Central memory CD8-positive, alpha-beta T cell (primary cell): ENCODE measurements around the gene POU6F2.

ENCODE experiments used
- ATAC-seq: fragments of 150-1000 bp; cut with Tn5 transposase; replicated peaks from 2 replicates; pipeline ENCODE4 v1.10.0; 2022; ENCODE audit warnings: mild to moderate bottlenecking, moderate FRiP score, moderate number of reproducible peaks; ENCODE audit not compliant: poor library complexity, severe bottlenecking; ENCODE audit errors: extremely low read depth
- DNase-seq, 2 donors: peaks; one replicate each; pipeline ENCODE4 v3.0.0; 2021; ENCODE audit warnings: low spot score in 2 of 2
- H3K27ac Mint-ChIP-seq: one replicate; pipeline ENCODE4 v1.8.0; 2022; ENCODE audit warnings: low read depth, mild to moderate bottlenecking, moderate library complexity, mixed read lengths
- H3K27me3 Mint-ChIP-seq: one replicate; pipeline ENCODE4 v1.8.0; 2022; ENCODE audit warnings: mixed read lengths
- H3K36me3 Mint-ChIP-seq: one replicate; pipeline ENCODE4 v1.8.0; 2022; ENCODE audit warnings: mild to moderate bottlenecking, moderate library complexity, mixed read lengths; ENCODE audit not compliant: insufficient read depth
- H3K4me1 Mint-ChIP-seq: one replicate; pipeline ENCODE4 v1.8.0; 2022; ENCODE audit warnings: mixed read lengths
- H3K4me3 Mint-ChIP-seq: one replicate; pipeline ENCODE4 v1.8.0; 2022; ENCODE audit warnings: mild to moderate bottlenecking, moderate library complexity, mixed read lengths
- H3K9me3 Mint-ChIP-seq: one replicate; pipeline ENCODE4 v1.8.0; 2022; ENCODE audit warnings: mixed read lengths

The POU6F2 gene

GRCh38 chr7:39504963-39505362, 527.3 kb downstream of the POU6F2 start:
- Mint-ChIP-seq H3K4me3 (no peak overlapping the region), H3K4me1 (no peaks in the 10 kb centered on the region), H3K27ac (no peak overlapping the region), H3K27me3 (peaks cover 36% of the 10 kb centered on the region), H3K9me3 (no peaks in the 10 kb centered on the region), H3K36me3 (peaks cover 2% of the 10 kb centered on the region)
- DNase-seq, result no peak
- no peak for ATAC-seq

GRCh38 chr7:39507866-39508551, 530.3 kb downstream of the POU6F2 start:
- DNase-seq (no peak), ATAC-seq (no peak)
- Mint-ChIP-seq H3K36me3 (peaks cover 2% of the 10 kb centered on the region), H3K9me3 (no peaks in the 10 kb centered on the region), H3K4me1 (no peaks in the 10 kb centered on the region), H3K27me3 (peaks cover 22% of the 10 kb centered on the region), H3K4me3 (no peak overlapping the region), H3K27ac (no peak overlapping the region)

GRCh38 chr7:39509436-39509835, 531.7 kb downstream of the POU6F2 start:
- Mint-ChIP-seq H3K27me3 (peaks cover 22% of the 10 kb centered on the region), H3K4me3 (no peak overlapping the region), H3K36me3 (peaks cover 2% of the 10 kb centered on the region), H3K4me1 (no peaks in the 10 kb centered on the region), H3K27ac (no peak overlapping the region), H3K9me3 (no peaks in the 10 kb centered on the region)
- ATAC-seq, result no peak
- DNase-seq, result no peak

- H3K9me3 Mint-ChIP-seq, result no peaks in the 10 kb centered on the region
Observed at GRCh38 chr7:39509912-39510311, 532.2 kb downstream of the POU6F2 start.

GRCh38 chr7:39510864-39511354, 533.2 kb downstream of the POU6F2 start:
- no peak overlapping the region for H3K27ac Mint-ChIP-seq
- peaks cover 22% of the 10 kb centered on the region for H3K27me3 Mint-ChIP-seq
- DNase-seq (no peak), ATAC-seq (no peak)
- no peaks in the 10 kb centered on the region for H3K9me3 Mint-ChIP-seq
- H3K4me3 Mint-ChIP-seq, result no peak overlapping the region
- H3K36me3 Mint-ChIP-seq, result peaks cover 2% of the 10 kb centered on the region
- H3K4me1 Mint-ChIP-seq, result no peaks in the 10 kb centered on the region

More at GRCh38 chr7:39509912-39510311, 532.2 kb downstream of the POU6F2 start:
- ATAC-seq (no peak), DNase-seq (no peak)
- Mint-ChIP-seq H3K27me3 (peaks cover 22% of the 10 kb centered on the region), H3K36me3 (peaks cover 2% of the 10 kb centered on the region), H3K27ac (no peak overlapping the region), H3K4me3 (no peak overlapping the region), H3K4me1 (no peaks in the 10 kb centered on the region)

GRCh38 chr7:39515534-39516228, 538.0 kb downstream of the POU6F2 start:
- DNase-seq (no peak), ATAC-seq (no peak)
- Mint-ChIP-seq H3K9me3 (no peaks in the 10 kb centered on the region), H3K36me3 (no peaks in the 10 kb centered on the region), H3K27ac (no peak overlapping the region), H3K27me3 (peaks cover under 1% of the 10 kb centered on the region), H3K4me3 (no peak overlapping the region), H3K4me1 (no peaks in the 10 kb centered on the region)

- Mint-ChIP-seq H3K4me3 (no peak overlapping the region), H3K27ac (no peak overlapping the region), H3K27me3 (no peaks in the 10 kb centered on the region), H3K4me1 (no peaks in the 10 kb centered on the region), H3K9me3 (no peaks in the 10 kb centered on the region), H3K36me3 (no peaks in the 10 kb centered on the region)
- DNase-seq, result no peak
- no peak for ATAC-seq
Observed at GRCh38 chr7:39516498-39516897, 538.8 kb downstream of the POU6F2 start.

- Mint-ChIP-seq H3K27ac (no peak overlapping the region), H3K27me3 (peaks cover 7% of the 10 kb centered on the region), H3K4me1 (no peaks in the 10 kb centered on the region), H3K36me3 (no peaks in the 10 kb centered on the region), H3K4me3 (no peak overlapping the region), H3K9me3 (no peaks in the 10 kb centered on the region)
- DNase-seq (no peak), ATAC-seq (no peak)
Observed at GRCh38 chr7:39517240-39517639, 539.5 kb downstream of the POU6F2 start.
